Measurements from ENCODE around the gene FOXD4L6.
"Not testable (repeated sequence)": the region's sequence is repeated elsewhere in the genome, so short reads cannot be mapped to it uniquely, and the experiment has no call there.

Gene FOXD4L6

GRCh38 chr9:41128581-41128980, at the start of gene FOXD4L6:
FOXD4L6 (minus strand) TSS chr9:41128681; CDS start chr9:41128383, 298 bp downstream.
- not testable (repeated sequence) for DNase-seq

GRCh38 chr9:41174994-41175393, 46.5 kb upstream of the FOXD4L6 start:
- not testable (repeated sequence) for DNase-seq

- DNase-seq, result not testable (repeated sequence)
Measured at GRCh38 chr9:41150116-41150515, 21.6 kb upstream of the FOXD4L6 start.

- not testable (repeated sequence) for DNase-seq
Measured at GRCh38 chr9:41141878-41142277, 13.4 kb upstream of the FOXD4L6 start.

- not testable (repeated sequence) for DNase-seq
Measured at GRCh38 chr9:41126746-41127446, 1.6 kb downstream of the FOXD4L6 start.

- DNase-seq, result not testable (repeated sequence)
Measured at GRCh38 chr9:41125936-41126335, 2.5 kb downstream of the FOXD4L6 start.

- DNase-seq, result not testable (repeated sequence)
Measured at GRCh38 chr9:41125109-41125658, 3.3 kb downstream of the FOXD4L6 start.

GRCh38 chr9:41124250-41125108, 4.0 kb downstream of the FOXD4L6 start:
- DNase-seq, result not testable (repeated sequence)

- DNase-seq, result not testable (repeated sequence)
Measured at GRCh38 chr9:41123812-41124211, 4.7 kb downstream of the FOXD4L6 start.

GRCh38 chr9:41123396-41123795, 5.1 kb downstream of the FOXD4L6 start:
- not testable (repeated sequence) for DNase-seq

- not testable (repeated sequence) for DNase-seq
Measured at GRCh38 chr9:41120696-41121095, 7.8 kb downstream of the FOXD4L6 start.

GRCh38 chr9:41119719-41120118, 8.8 kb downstream of the FOXD4L6 start:
- not testable (repeated sequence) for DNase-seq

- DNase-seq, result not testable (repeated sequence)
Measured at GRCh38 chr9:41119311-41119710, 9.2 kb downstream of the FOXD4L6 start.

- not testable (repeated sequence) for DNase-seq
Measured at GRCh38 chr9:41113348-41113747, 15.1 kb downstream of the FOXD4L6 start.

- not testable (repeated sequence) for DNase-seq
Measured at GRCh38 chr9:41111414-41111813, 17.1 kb downstream of the FOXD4L6 start.

GRCh38 chr9:41110913-41111312, 17.6 kb downstream of the FOXD4L6 start:
- DNase-seq, result not testable (repeated sequence)

- not testable (repeated sequence) for DNase-seq
Measured at GRCh38 chr9:41109253-41109652, 19.2 kb downstream of the FOXD4L6 start.

GRCh38 chr9:41108816-41109215, 19.7 kb downstream of the FOXD4L6 start:
- not testable (repeated sequence) for DNase-seq

- not testable (repeated sequence) for DNase-seq
Measured at GRCh38 chr9:41106472-41107116, 21.9 kb downstream of the FOXD4L6 start.

GRCh38 chr9:41105557-41106253, 22.8 kb downstream of the FOXD4L6 start:
- DNase-seq, result not testable (repeated sequence)

GRCh38 chr9:41104542-41104941, 23.9 kb downstream of the FOXD4L6 start:
- DNase-seq, result not testable (repeated sequence)

- not testable (repeated sequence) for DNase-seq
Measured at GRCh38 chr9:41100508-41100907, 28.0 kb downstream of the FOXD4L6 start.

Data from NCI-H2107 (cell line).